AG10803 (cell line): Measurements from ENCODE around the gene CEP170B.

Experiments used
- DNase-seq: peaks from one replicate; pipeline ENCODE4 v3.0.0; 2010; ENCODE audit warnings: low read depth
- H3K4me3 ChIP-seq: 2 replicates; pipeline ENCODE4 v1.5.1; 2011; ENCODE audit warnings: mild to moderate bottlenecking, low read length, control low read depth
- CTCF ChIP-seq: conservative IDR thresholded peaks from 2 replicates; pipeline ENCODE4 v1.5.1; 2011; ENCODE audit warnings: mild to moderate bottlenecking, low read length, control low read depth, inconsistent platforms

Gene CEP170B

GRCh38 chr14:104925214-104925854 lies 60.3 kb downstream of the CEP170B start:
- no peak overlapping the region for H3K4me3 ChIP-seq
- no peak for TF ChIP-seq CTCF
- no peak for DNase-seq

- DNase-seq, result no peak
- H3K4me3 ChIP-seq, result no peak overlapping the region
- TF ChIP-seq CTCF, result no peak
Observed at GRCh38 chr14:104925855-104926609, 61.0 kb downstream of the CEP170B start.

GRCh38 chr14:104926619-104927431 lies 61.8 kb downstream of the CEP170B start:
- DNase-seq, result no peak
- no peak overlapping the region for H3K4me3 ChIP-seq
- TF ChIP-seq CTCF, result no peak

GRCh38 chr14:104927432-104927816 lies 62.4 kb downstream of the CEP170B start:
- H3K4me3 ChIP-seq, result no peak overlapping the region
- DNase-seq, result no peak
- no peak for TF ChIP-seq CTCF

GRCh38 chr14:104927901-104928300 lies 62.8 kb downstream of the CEP170B start:
- TF ChIP-seq CTCF, result no peak

GRCh38 chr14:104928391-104929133 lies 63.5 kb downstream of the CEP170B start:
- no peak for TF ChIP-seq CTCF
- no peak for DNase-seq
- H3K4me3 ChIP-seq, result no peak overlapping the region

More at GRCh38 chr14:104927901-104928300, 62.8 kb downstream of the CEP170B start:
- no peak overlapping the region for H3K4me3 ChIP-seq
- DNase-seq, result no peak
